ENCODE data around the gene PAPOLA. TPM values are rescaled to one million over a fixed set of nuclear protein-coding genes. Genes with fewer than 3 reads are reported as not detected.

Gene PAPOLA
- total and polyA plus RNA-seq, 2 of the 4 experiments (the other 2 are of a cell fraction), result 73.8 to 128 TPM

DNA sequence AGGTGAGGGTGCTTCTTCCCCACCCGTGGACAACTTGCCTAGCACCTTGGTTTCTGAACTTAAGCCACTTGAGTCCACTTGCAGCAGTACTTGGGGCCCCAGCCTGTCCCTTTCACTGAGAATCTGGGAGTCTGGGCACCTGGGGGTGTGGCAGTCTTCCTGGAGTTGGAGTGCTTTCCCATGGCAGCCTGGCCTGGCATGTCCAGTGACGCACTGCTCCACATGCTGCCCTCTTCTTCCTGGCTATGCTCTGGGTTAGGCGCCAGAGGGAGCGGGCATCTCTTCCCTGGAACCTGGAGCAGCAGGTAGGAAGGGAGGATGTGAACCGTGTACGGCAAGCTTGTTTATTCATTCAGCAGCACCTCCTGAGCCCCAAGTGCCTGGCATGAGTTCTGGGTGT is 76.4 kb downstream of the PAPOLA start:
- Histone ChIP-seq H3K9ac (ENCODE audit: low read depth, low read length) (no peak overlapping the region), H3K27me3 (ENCODE audit: control insufficient read depth, insufficient read depth, low read length) (peaks cover 12% of the 10 kb centered on the region), H3K9me3 (ENCODE audit: control insufficient read depth, insufficient read depth, low read length) (no peaks in the 10 kb centered on the region), H3K27ac (ENCODE audit: insufficient read depth, low read length) (no peak overlapping the region), H2AFZ (replicated peaks; ENCODE audit: low read length, poor library complexity) (no peak overlapping the region), H3K23ac (ENCODE audit: low read depth, low read length) (no peak overlapping the region), H3K18ac (ENCODE audit: low read depth, low read length) (no peak overlapping the region), H3K4me1 (ENCODE audit: control insufficient read depth, insufficient read depth, low read length) (peaks cover 4% of the 10 kb centered on the region; the same call in 1 of the 2 replicates), H4K5ac (ENCODE audit: low read depth, low read length) (no peak overlapping the region), H3K4me2 (ENCODE audit: low read depth, low read length) (no peak overlapping the region), H3K4ac (ENCODE audit: low read depth, low read length) (no peak overlapping the region), H2BK120ac (ENCODE audit: low read depth, low read length) (no peak overlapping the region), H3K4me3 (ENCODE audit: insufficient read depth, low read depth, low read length) (no peak overlapping the region), H3K56ac (ENCODE audit: extremely low read depth, insufficient read depth, low read length) (no peak overlapping the region), H2BK5ac (ENCODE audit: low read depth, low read length, poor library complexity, severe bottlenecking) (no peak overlapping the region), H3K79me1 (ENCODE audit: low read depth in 1 of 2, low read length in 2 of 2) (no peaks in the 10 kb centered on the region), H4K91ac (ENCODE audit: insufficient read depth, low read depth, low read length) (no peak overlapping the region), H2AK5ac (ENCODE audit: low read depth, low read length) (no peak overlapping the region), H3K36me3 (ENCODE audit: control insufficient read depth, insufficient read depth, low read length) (no peaks in the 10 kb centered on the region), H2AK9ac (replicated peaks; ENCODE audit: low read depth, low read length, poor library complexity) (no peak overlapping the region), H4K20me1 (ENCODE audit: insufficient read depth, low read length) (0 out of 2 replicates have a peak, but pooled peaks cover 3% of the 10 kb centered on the region), H2BK15ac (ENCODE audit: low read depth, low read length) (no peak overlapping the region), H3K9me1 (ENCODE audit: insufficient read depth, low read length) (peaks cover 1% of the 10 kb centered on the region; the same call in 1 of the 2 replicates), H2BK20ac (ENCODE audit: low read depth, low read length) (no peak overlapping the region), H4K8ac (ENCODE audit: low read depth in 2 of 2, low read length in 2 of 2) (no peak overlapping the region), H3K14ac (replicated peaks; ENCODE audit: low read depth, low read length) (no peak overlapping the region)
- DNase-seq (no peak), ATAC-seq (ENCODE audit: low read depth) (no peak)
- BruUV-seq (replicated peaks), result no TSS peak
- CTCF ChIA-PET, result interaction anchor here (0.6 kb wide), 1 partner anchor 12 kb away, joined by 4 read pairs; no protein-coding TSS in a partner anchor
- intact Hi-C loops (cut with micrococcal nuclease) (no loop called here), in situ Hi-C loops (cut with MboI; ENCODE audit: low sequenced_read_pairs) (no loop called here), dilution Hi-C loops (cut with HindIII; ENCODE audit: low sequenced_read_pairs, unreplicated experiment) (no loop called here)
- TF ChIP-seq MXI1 (IDR thresholded peaks at IDR 0.05; ENCODE audit: borderline replicate concordance, low read depth, low read length) (no peak), NFE2L2 (IDR thresholded peaks at IDR 0.05; ENCODE audit: low read depth, low read length) (no peak), RFX5 (IDR thresholded peaks at IDR 0.05; ENCODE audit: low read depth, low read length) (no peak), CHD1 (IDR thresholded peaks at IDR 0.05; ENCODE audit: low read depth, low read length) (no peak), POLR2A (IDR thresholded peaks at IDR 0.05; ENCODE audit: low read depth, low read length) (no peak), CEBPB (IDR thresholded peaks at IDR 0.05; ENCODE audit: low read depth, low read length) (no peak), RAD21 (IDR thresholded peaks at IDR 0.05; ENCODE audit: low read length) (no peak)
- TF ChIP-seq, protein P1, sequence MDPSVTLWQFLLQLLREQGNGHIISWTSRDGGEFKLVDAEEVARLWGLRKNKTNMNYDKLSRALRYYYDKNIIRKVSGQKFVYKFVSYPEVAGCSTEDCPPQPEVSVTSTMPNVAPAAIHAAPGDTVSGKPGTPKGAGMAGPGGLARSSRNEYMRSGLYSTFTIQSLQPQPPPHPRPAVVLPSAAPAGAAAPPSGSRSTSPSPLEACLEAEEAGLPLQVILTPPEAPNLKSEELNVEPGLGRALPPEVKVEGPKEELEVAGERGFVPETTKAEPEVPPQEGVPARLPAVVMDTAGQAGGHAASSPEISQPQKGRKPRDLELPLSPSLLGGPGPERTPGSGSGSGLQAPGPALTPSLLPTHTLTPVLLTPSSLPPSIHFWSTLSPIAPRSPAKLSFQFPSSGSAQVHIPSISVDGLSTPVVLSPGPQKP (IDR thresholded peaks at IDR 0.05; ENCODE audit: borderline replicate concordance, low read depth, low read length), result no peak
- TF ChIP-seq, protein P2, sequence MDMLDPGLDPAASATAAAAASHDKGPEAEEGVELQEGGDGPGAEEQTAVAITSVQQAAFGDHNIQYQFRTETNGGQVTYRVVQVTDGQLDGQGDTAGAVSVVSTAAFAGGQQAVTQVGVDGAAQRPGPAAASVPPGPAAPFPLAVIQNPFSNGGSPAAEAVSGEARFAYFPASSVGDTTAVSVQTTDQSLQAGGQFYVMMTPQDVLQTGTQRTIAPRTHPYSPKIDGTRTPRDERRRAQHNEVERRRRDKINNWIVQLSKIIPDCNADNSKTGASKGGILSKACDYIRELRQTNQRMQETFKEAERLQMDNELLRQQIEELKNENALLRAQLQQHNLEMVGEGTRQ (IDR thresholded peaks at IDR 0.05; ENCODE audit: low read depth, low read length), result no peak
- WGBS, 2 experiments (ENCODE audit: extremely low coverage in 2 of 2, insufficient read length in 1 of 2), result 93% methylated on average over 3 of the region's 6 CpGs; no CpG with 5 or more reads in 1 of the 2 experiments
- POLR2A ChIA-PET (ENCODE audit: unreplicated experiment), result no interaction called here

Data from IMR-90 (cell line).